Hematopoietic multipotent progenitor cell treated with erythropoietin and hydrocortisone succinate and interleukin-3 and kit ligand, for 6 days (in vitro differentiated cells): Measurements from ENCODE around the gene OR4D1.

Source experiments
- DNase-seq: peaks from one replicate; pipeline ENCODE4 v3.0.0-alpha.2; 2015

OR4D1 gene

GRCh38 chr17:58195518-58196123 lies 47.4 kb downstream of the OR4D1 start:
- peak; percentile 38 for DNase-seq

DNA sequence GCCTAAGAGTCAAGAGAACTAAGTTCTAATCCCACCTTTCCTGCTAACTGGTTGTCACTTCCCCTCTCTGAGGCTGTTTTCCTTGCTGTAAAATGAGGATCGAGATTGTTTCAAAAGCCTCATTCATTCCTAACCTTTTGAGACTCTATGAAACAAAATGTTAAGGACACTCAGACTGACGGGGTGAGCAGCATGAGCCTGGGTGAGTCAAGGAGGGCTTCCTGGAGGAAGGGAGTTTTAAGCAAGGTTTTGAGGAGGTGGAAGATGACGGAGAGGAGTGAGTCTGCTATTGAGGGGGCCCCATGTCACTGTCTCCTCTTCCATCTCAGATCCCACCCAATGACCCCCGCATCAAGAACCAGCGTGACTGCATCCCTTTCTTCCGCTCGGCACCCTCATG lies 48.4 kb downstream of the OR4D1 start:
- DNase-seq = no peak

DNA sequence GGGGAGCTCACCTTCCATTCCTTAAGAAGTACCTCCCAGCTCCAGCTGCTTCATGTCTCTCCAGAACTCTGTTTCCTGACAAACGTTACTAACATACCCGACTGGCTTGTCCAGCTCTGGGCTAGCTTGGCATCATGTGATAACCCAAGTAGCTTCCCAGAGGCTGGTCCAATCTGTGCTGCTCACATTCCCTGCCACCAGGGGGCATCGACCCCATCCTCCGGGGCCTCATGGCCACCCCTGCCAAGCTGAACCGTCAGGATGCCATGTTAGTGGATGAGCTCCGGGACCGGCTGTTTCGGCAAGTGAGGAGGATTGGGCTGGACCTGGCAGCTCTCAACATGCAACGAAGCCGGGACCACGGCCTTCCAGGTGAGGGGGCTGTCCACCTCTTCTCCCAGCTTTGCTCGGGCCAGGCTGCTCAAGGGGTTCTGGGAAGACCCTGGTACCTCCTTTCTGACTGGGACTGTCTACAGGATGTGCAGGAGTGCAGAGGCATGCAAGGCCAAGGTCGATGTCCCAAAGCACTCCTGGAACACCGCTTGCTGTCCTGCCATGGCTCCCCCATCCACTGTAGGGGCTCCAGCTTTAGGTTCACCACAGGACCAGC lies 51.9 kb downstream of the OR4D1 start:
- peak; percentile 77 for DNase-seq

- no peak for DNase-seq
These were observed 54.7 kb downstream of the OR4D1 start for GRCh38 chr17:58202859-58203258.

GRCh38 chr17:58204796-58205195 lies 56.6 kb downstream of the OR4D1 start:
- DNase-seq = no peak

DNA sequence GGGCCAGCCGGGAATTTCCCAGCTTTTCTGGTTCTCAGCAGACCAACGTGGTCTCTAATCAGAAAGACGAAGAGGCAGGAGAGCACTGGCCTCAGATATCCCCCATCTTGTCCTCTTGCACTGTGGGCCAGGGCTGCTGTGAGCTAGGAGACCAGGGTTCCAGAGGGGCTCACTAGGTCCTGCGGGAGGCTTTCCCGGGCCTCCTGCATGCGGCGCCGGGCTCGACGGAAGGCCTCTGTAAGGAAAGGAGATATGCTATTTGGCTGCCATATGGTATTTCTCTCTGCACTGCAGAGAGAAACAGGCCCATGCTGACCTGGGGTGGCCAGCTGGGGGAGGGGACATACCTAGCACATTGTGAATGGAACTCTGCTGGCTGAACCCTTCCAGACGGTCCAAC lies 57.8 kb downstream of the OR4D1 start:
- DNase-seq = no peak

GRCh38 chr17:58207451-58207850 lies 59.3 kb downstream of the OR4D1 start:
- DNase-seq = peak; percentile 6

- no peak for DNase-seq
These were observed 60.2 kb downstream of the OR4D1 start for GRCh38 chr17:58208344-58208743.
